ENCODE measurements around the gene KIF26B.

Gene KIF26B

GRCh38 chr1:245549996-245550719 lies 395.4 kb downstream of the KIF26B start:
- no peak overlapping the region for H3K9ac ChIP-seq (ENCODE audit: low read length)
- no peak overlapping the region for H3K27ac ChIP-seq (ENCODE audit: low read depth, low read length)

GRCh38 chr1:245550720-245551043 lies 395.9 kb downstream of the KIF26B start:
- Histone ChIP-seq H3K4me2 (ENCODE audit: low read depth, low read length, poor library complexity, severe bottlenecking) (no peak overlapping the region), H2AFZ (ENCODE audit: low read depth, low read length, severe bottlenecking) (no peak overlapping the region), H3K9me3 (ENCODE audit: insufficient read depth, low read length) (no peaks in the 10 kb centered on the region), H3K27me3 (ENCODE audit: low read length) (no peaks in the 10 kb centered on the region), H3K27ac (ENCODE audit: low read depth, low read length) (no peak overlapping the region), H3K9ac (ENCODE audit: low read length) (no peak overlapping the region), H3K9me2 (replicated peaks; ENCODE audit: insufficient read depth, low read length) (no peaks in the 10 kb centered on the region), H3K36me3 (ENCODE audit: low read length) (no peaks in the 10 kb centered on the region), H3K4me3 (ENCODE audit: insufficient read depth, low read length, poor library complexity, severe bottlenecking) (no peak overlapping the region), H4K20me1 (ENCODE audit: low read depth, low read length) (no peaks in the 10 kb centered on the region), H3F3A (ENCODE audit: insufficient read depth) (no peaks in the 10 kb centered on the region), H3K79me2 (ENCODE audit: insufficient read depth, low read length) (no peaks in the 10 kb centered on the region)
- TF ChIP-seq EZH2phosphoT487 (conservative IDR thresholded peaks at IDR 0.05; ENCODE audit: low read length) (no peak), CTCF (IDR thresholded peaks at IDR 0.05; ENCODE audit: insufficient read depth, low read length, poor library complexity, severe bottlenecking) (no peak)

More at GRCh38 chr1:245549996-245550719, 395.4 kb downstream of the KIF26B start:
- no peaks in the 10 kb centered on the region for H3K27me3 ChIP-seq (ENCODE audit: low read length)
- no peak overlapping the region for H3K4me3 ChIP-seq (ENCODE audit: insufficient read depth, low read length, poor library complexity, severe bottlenecking)
- no peak overlapping the region for H2AFZ ChIP-seq (ENCODE audit: low read depth, low read length, severe bottlenecking)
- no peaks in the 10 kb centered on the region for H3F3A ChIP-seq (ENCODE audit: insufficient read depth)
- H3K9me3 ChIP-seq (ENCODE audit: insufficient read depth, low read length) = no peaks in the 10 kb centered on the region
- H3K79me2 ChIP-seq (ENCODE audit: insufficient read depth, low read length) = no peaks in the 10 kb centered on the region
- no peaks in the 10 kb centered on the region for H3K9me2 ChIP-seq (replicated peaks; ENCODE audit: insufficient read depth, low read length)
- no peaks in the 10 kb centered on the region for H3K36me3 ChIP-seq (ENCODE audit: low read length)
- no peak for TF ChIP-seq CTCF (IDR thresholded peaks at IDR 0.05; ENCODE audit: insufficient read depth, low read length, poor library complexity, severe bottlenecking)
- TF ChIP-seq EZH2phosphoT487 (conservative IDR thresholded peaks at IDR 0.05; ENCODE audit: low read length) = no peak
- H4K20me1 ChIP-seq (ENCODE audit: low read depth, low read length) = no peaks in the 10 kb centered on the region
- no peak overlapping the region for H3K4me2 ChIP-seq (ENCODE audit: low read depth, low read length, poor library complexity, severe bottlenecking)

DNA sequence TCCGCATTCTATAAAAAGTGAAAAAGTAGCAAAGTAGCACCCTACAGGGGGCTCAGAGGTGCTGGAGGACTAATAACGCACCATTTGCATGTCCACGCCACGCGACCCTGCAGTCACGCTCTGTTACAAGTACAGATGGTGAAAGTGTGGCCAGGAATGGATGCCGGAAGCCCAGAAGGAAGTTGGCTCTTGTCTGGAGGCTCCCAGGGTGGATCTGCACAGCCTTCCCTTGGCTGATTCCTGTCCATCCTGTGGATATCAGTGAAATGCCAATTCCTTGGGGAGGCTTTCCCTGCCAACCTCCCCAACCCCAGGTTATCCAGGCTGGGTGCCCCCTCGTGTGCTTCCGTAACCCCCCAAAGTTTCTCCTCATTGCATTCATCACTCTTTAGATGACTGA lies 396.8 kb downstream of the KIF26B start:
- no peaks in the 10 kb centered on the region for H3K36me3 ChIP-seq (ENCODE audit: low read length)
- no peak overlapping the region for H3K4me3 ChIP-seq (ENCODE audit: insufficient read depth, low read length, poor library complexity, severe bottlenecking)
- H3K27ac ChIP-seq (ENCODE audit: low read depth, low read length) = no peak overlapping the region
- H4K20me1 ChIP-seq (ENCODE audit: low read depth, low read length) = no peaks in the 10 kb centered on the region
- no peak overlapping the region for H3K9ac ChIP-seq (ENCODE audit: low read length)
- no peak overlapping the region for H3K4me2 ChIP-seq (ENCODE audit: low read depth, low read length, poor library complexity, severe bottlenecking)
- H3K27me3 ChIP-seq (ENCODE audit: low read length) = no peaks in the 10 kb centered on the region
- no peaks in the 10 kb centered on the region for H3F3A ChIP-seq (ENCODE audit: insufficient read depth)
- H3K79me2 ChIP-seq (ENCODE audit: insufficient read depth, low read length) = no peaks in the 10 kb centered on the region
- TF ChIP-seq EZH2phosphoT487 (conservative IDR thresholded peaks at IDR 0.05; ENCODE audit: low read length) (no peak), CTCF (IDR thresholded peaks at IDR 0.05; ENCODE audit: insufficient read depth, low read length, poor library complexity, severe bottlenecking) (no peak)
- no peaks in the 10 kb centered on the region for H3K9me2 ChIP-seq (replicated peaks; ENCODE audit: insufficient read depth, low read length)
- no peak overlapping the region for H2AFZ ChIP-seq (ENCODE audit: low read depth, low read length, severe bottlenecking)
- no peaks in the 10 kb centered on the region for H3K9me3 ChIP-seq (ENCODE audit: insufficient read depth, low read length)

Data from SU-DHL-6 (cell line).